Naive B cell (primary cell): ENCODE data around the gene CDHR1. TPM values are rescaled to one million over a fixed set of nuclear protein-coding genes. Genes with fewer than 3 reads are reported as not detected.
"Not testable (repeated sequence)": the region's sequence is repeated elsewhere in the genome, so short reads cannot be mapped to it uniquely, and the experiment has no call there.

Source experiments
- ATAC-seq, 2 donors: fragments of 150-1000 bp; cut with Tn5 transposase; 2 replicates each; pipeline ENCODE4 v1.10.0; 2021; ENCODE audit warnings: low read depth in 2 of 2, mild to moderate bottlenecking in 2 of 2, moderate library complexity in 2 of 2
- DNase-seq: peaks from one replicate; pipeline ENCODE4 v3.0.0; 2022
- H3K27ac Mint-ChIP-seq, 6 donors: one replicate each; pipeline ENCODE4 v1.8.0; 2020 to 2022; ENCODE audit warnings: mild to moderate bottlenecking in 6 of 6, mixed read lengths in 6 of 6, moderate library complexity in 5 of 6, inconsistent platforms in 2 of 6
- H3K27me3 Mint-ChIP-seq, 3 donors: one replicate each; pipeline ENCODE4 v1.8.0; 2021 to 2022; ENCODE audit warnings: mixed read lengths in 3 of 3, mild to moderate bottlenecking in 1 of 3
- H3K36me3 Mint-ChIP-seq, 2 donors: one replicate each; pipeline ENCODE4 v1.8.0; 2020 to 2022; ENCODE audit warnings: mixed read lengths in 2 of 2, inconsistent platforms in 1 of 2, mild to moderate bottlenecking in 1 of 2
- H3K4me1 Mint-ChIP-seq, 3 donors: one replicate each; pipeline ENCODE4 v1.8.0; 2020 to 2022; ENCODE audit warnings: mixed read lengths in 3 of 3, inconsistent platforms in 1 of 3, mild to moderate bottlenecking in 1 of 3, moderate library complexity in 1 of 3
- H3K4me3 Mint-ChIP-seq, 8 donors: one replicate each; pipeline ENCODE4 v1.8.0; 2020 to 2022; ENCODE audit warnings: mild to moderate bottlenecking in 8 of 8, mixed read lengths in 8 of 8, moderate library complexity in 8 of 8, inconsistent platforms in 2 of 8
- H3K9me3 Mint-ChIP-seq, 7 donors: one replicate each; pipeline ENCODE4 v1.8.0; 2020 to 2022; ENCODE audit warnings: mixed read lengths in 7 of 7, mild to moderate bottlenecking in 5 of 7, inconsistent platforms in 2 of 7, moderate library complexity in 1 of 7
- polyA plus RNA-seq, 6 donors: library from polyadenylated mRNA; unstranded; fragments of 300-500 nt; fragmentation: Illumina TruSeq; gene quantifications; one replicate each; pipeline ENCODE4 v1.2.3, GENCODE V29; 2021; ENCODE audit warnings: low read depth in 6 of 6

Gene CDHR1
- polyA plus RNA-seq, 6 donors from 2014 or later: 0.08 TPM; not detected in 5

- H3K4me1 Mint-ChIP-seq: peaks cover 5 to 6% (median 5%) of the 10 kb centered on the region in 3 donors
- peaks cover 0 to 2% (median 0%) of the 10 kb centered on the region in 7 donors for H3K9me3 Mint-ChIP-seq
- no peaks in the 10 kb centered on the region for H3K27me3 Mint-ChIP-seq
- no peak overlapping the region for H3K4me3 Mint-ChIP-seq
- no peak for ATAC-seq
- no peak overlapping the region for H3K27ac Mint-ChIP-seq
- no peak for DNase-seq
- H3K36me3 Mint-ChIP-seq: no peaks in the 10 kb centered on the region
Measured at GRCh38 chr10:84178160-84178609, 16.2 kb upstream of the CDHR1 start.

DNA sequence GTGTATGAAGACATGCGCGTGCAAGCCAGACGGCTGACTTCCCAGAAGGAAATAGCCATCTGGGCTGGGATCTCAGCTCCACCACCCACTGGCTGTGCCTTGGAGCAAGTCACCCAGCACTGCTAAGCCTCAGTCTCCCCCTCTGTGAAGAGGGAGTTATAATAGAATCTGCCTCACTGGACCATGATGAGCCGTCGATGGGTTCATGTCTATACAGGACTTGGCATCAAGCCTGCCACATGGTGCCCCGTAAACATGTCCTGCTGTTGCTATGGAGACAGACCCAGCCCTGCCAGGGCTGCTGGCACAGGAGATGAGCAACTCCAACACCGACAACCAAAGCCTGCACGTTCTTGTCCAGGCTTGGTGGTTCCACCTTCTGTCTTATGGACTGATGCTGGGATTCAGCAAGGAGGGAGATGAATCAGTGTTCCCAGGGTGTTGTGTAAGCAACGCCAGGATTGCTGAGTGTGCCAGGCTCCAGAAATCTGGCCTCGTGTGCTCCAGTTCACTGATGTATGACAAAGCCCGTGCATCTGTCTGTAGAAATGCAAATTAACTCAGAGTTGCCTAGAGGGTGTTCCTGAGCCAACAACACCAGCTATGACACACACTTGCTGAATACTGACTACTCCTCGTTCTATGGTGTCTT is 15.2 kb upstream of the CDHR1 start:
- no peaks in the 10 kb centered on the region for H3K27me3 Mint-ChIP-seq
- DNase-seq (peak; percentile 47), ATAC-seq (peak; percentile 86 to 89)
- H3K4me3 Mint-ChIP-seq: no peak overlapping the region
- H3K4me1 Mint-ChIP-seq: peaks cover 4 to 6% (median 5%) of the 10 kb centered on the region in 3 donors
- H3K27ac Mint-ChIP-seq: no peak overlapping the region
- H3K36me3 Mint-ChIP-seq: no peaks in the 10 kb centered on the region
- peaks cover 0 to 2% (median 0%) of the 10 kb centered on the region in 7 donors for H3K9me3 Mint-ChIP-seq

- H3K4me1 Mint-ChIP-seq: peaks cover 4 to 11% (median 5%) of the 10 kb centered on the region in 3 donors
- H3K9me3 Mint-ChIP-seq, H3K27me3 Mint-ChIP-seq, H3K27ac Mint-ChIP-seq, H3K4me3 Mint-ChIP-seq, H3K36me3 Mint-ChIP-seq, ATAC-seq, DNase-seq: not testable (repeated sequence)
Measured at GRCh38 chr10:84180386-84180785, 14.0 kb upstream of the CDHR1 start.

DNA sequence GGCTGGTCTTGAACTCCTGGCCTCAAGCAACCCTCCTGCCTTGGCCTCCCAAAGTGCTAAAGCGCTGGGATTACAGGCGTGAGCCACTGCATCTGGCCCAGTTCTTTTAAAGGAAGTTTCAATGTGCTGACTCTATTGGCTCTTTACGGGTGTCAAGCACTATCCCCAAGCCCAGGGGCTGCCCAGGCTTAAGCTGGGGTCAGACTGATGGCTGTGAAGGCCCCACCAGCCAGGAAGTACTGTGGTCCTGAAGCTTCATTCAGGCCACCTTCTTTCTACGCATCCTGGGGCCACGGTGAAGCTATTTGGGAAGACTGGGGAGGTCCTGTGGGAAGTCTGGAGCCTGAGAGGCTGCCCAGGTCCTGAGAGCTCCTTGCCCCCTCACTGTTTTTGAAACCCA is 12.7 kb upstream of the CDHR1 start:
- no peak for DNase-seq
- peaks cover 0 to 8% (median 5%) of the 10 kb centered on the region in 3 donors for H3K27me3 Mint-ChIP-seq
- H3K36me3 Mint-ChIP-seq: no peaks in the 10 kb centered on the region
- H3K4me3 Mint-ChIP-seq: no peak overlapping the region
- peaks cover 3 to 8% (median 3%) of the 10 kb centered on the region in 3 donors for H3K4me1 Mint-ChIP-seq
- no peak for ATAC-seq
- H3K9me3 Mint-ChIP-seq: peaks cover 0 to 2% (median 0%) of the 10 kb centered on the region in 7 donors
- H3K27ac Mint-ChIP-seq: peak overlapping the region in 1 of 6 donors; percentile 24

GRCh38 chr10:84184517-84184916 is 9.8 kb upstream of the CDHR1 start:
- Mint-ChIP-seq H3K27ac (no peak overlapping the region), H3K36me3 (no peaks in the 10 kb centered on the region), H3K9me3 (peaks cover 0 to 2% (median 0%) of the 10 kb centered on the region in 7 donors), H3K4me3 (no peak overlapping the region), H3K4me1 (peaks cover 0 to 5% (median 0%) of the 10 kb centered on the region in 3 donors), H3K27me3 (peaks cover 0 to 8% (median 5%) of the 10 kb centered on the region in 3 donors)
- DNase-seq (no peak), ATAC-seq (no peak)

DNA sequence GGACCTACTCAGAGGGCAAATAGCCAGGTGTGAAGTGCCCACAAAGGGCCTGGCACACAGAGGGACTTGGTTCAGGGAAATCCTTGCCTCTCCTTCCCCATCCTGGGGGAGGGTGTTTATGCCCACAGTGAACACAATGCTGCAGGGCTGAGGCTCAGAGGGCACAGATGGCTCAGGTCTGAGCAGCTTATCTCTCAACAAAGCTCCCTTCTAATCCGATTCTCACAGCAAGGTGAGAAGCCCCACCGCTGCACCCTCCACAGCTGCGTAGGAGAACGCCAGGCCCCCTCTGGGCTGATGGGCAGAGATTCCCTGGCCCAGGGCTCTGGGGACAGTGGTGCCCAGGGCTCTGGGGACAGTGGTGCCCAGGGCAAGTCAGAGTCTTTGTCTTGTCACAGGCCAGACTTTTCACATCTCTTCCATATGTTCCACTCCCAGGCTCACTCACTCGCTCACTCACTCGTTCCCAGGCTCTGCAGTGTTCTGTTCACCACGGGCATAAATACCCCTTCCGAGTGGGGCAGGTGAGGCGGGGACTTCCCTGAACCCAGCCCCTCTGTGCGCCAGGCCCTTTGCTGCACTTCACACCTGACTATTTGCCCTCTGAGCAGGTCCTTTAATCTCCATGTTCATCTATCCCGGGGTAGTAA is 8.7 kb upstream of the CDHR1 start:
- Mint-ChIP-seq H3K36me3 (no peaks in the 10 kb centered on the region), H3K27me3 (peaks cover 0 to 8% (median 5%) of the 10 kb centered on the region in 3 donors), H3K4me3 (no peak overlapping the region), H3K27ac (no peak overlapping the region), H3K4me1 (peaks cover 0 to 5% (median 0%) of the 10 kb centered on the region in 3 donors), H3K9me3 (peaks cover 0 to 2% (median 0%) of the 10 kb centered on the region in 7 donors)
- DNase-seq (no peak), ATAC-seq (no peak)

GRCh38 chr10:84188815-84189214 is 5.5 kb upstream of the CDHR1 start:
- Mint-ChIP-seq H3K4me3 (no peak overlapping the region), H3K36me3 (no peaks in the 10 kb centered on the region)
- no peak for ATAC-seq

GRCh38 chr10:84190621-84191020 is 3.7 kb upstream of the CDHR1 start:
- no peak for ATAC-seq
- peak overlapping the region in 1 of 6 donors; percentile 17 for H3K27ac Mint-ChIP-seq
- no peaks in the 10 kb centered on the region for H3K36me3 Mint-ChIP-seq
- H3K4me3 Mint-ChIP-seq: no peak overlapping the region
- DNase-seq: no peak
- peaks cover 4 to 5% (median 4%) of the 10 kb centered on the region in 3 donors for H3K4me1 Mint-ChIP-seq
- H3K27me3 Mint-ChIP-seq: peaks cover 26 to 37% (median 35%) of the 10 kb centered on the region in 3 donors
- no peaks in the 10 kb centered on the region for H3K9me3 Mint-ChIP-seq

More at GRCh38 chr10:84188815-84189214, 5.5 kb upstream of the CDHR1 start:
- no peak overlapping the region for H3K27ac Mint-ChIP-seq
- no peaks in the 10 kb centered on the region for H3K9me3 Mint-ChIP-seq
- H3K27me3 Mint-ChIP-seq: peaks cover 21 to 37% (median 36%) of the 10 kb centered on the region in 3 donors
- peaks cover 0 to 5% (median 0%) of the 10 kb centered on the region in 3 donors for H3K4me1 Mint-ChIP-seq
- no peak for DNase-seq

GRCh38 chr10:84191106-84191505 is 3.2 kb upstream of the CDHR1 start:
- DNase-seq (no peak), ATAC-seq (no peak)
- Mint-ChIP-seq H3K4me1 (peaks cover 4 to 5% (median 5%) of the 10 kb centered on the region in 3 donors), H3K4me3 (no peak overlapping the region), H3K9me3 (no peaks in the 10 kb centered on the region), H3K27ac (no peak overlapping the region), H3K27me3 (peaks cover 28 to 41% (median 40%) of the 10 kb centered on the region in 3 donors), H3K36me3 (no peaks in the 10 kb centered on the region)

- Mint-ChIP-seq H3K27ac (no peak overlapping the region), H3K4me1 (peaks cover 4 to 5% (median 5%) of the 10 kb centered on the region in 3 donors), H3K36me3 (no peaks in the 10 kb centered on the region), H3K4me3 (peak overlapping the region in 3 of 8 donors; percentile 6 to 74 (median 64)), H3K9me3 (no peaks in the 10 kb centered on the region), H3K27me3 (peaks cover 46 to 62% (median 60%) of the 10 kb centered on the region in 3 donors)
- ATAC-seq: no peak
- DNase-seq: no peak
Measured at GRCh38 chr10:84193327-84193726, 1.0 kb upstream of the CDHR1 start.

DNA sequence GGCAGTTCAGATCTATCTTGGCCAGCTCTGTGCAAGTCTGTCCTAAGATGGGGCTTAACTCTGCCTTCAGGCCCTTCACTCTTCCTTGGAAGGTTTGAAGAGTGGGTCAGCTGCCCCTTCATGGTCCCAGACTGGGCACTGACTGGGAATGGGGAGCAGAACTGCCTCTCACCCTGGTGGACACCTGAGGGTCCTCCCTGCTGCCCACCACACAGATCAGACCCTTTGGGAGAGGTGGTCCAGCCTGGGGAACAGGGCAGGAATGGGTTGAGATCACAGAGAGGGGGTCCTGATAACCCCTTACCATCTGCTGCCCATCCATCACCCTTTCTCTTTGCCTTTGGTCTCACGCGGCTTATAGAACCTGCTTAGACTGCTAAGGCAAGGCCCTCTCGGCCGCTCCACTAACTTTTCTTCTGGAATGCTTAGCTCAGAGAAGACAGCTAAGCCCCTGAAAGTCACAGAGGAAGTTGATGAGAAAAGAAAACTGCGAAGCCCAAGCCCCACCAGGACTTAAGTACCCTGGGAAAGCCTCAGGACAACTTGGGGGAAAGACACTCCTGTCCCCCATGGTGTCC is 402 bp upstream of the CDHR1 start:
- H3K4me3 Mint-ChIP-seq: peak overlapping the region in 6 of 8 donors; percentile 50 to 82 (median 69)
- no peak for ATAC-seq

GRCh38 chr10:84195044-84195830 is 900 bp downstream of the CDHR1 start:
- Mint-ChIP-seq H3K4me1 (peaks cover 4 to 5% (median 5%) of the 10 kb centered on the region in 3 donors), H3K36me3 (no peaks in the 10 kb centered on the region), H3K9me3 (no peaks in the 10 kb centered on the region), H3K4me3 (peak overlapping the region in 7 of 8 donors; percentile 25 to 77 (median 61)), H3K27me3 (peaks cover 53 to 67% (median 65%) of the 10 kb centered on the region in 3 donors), H3K27ac (peak overlapping the region in 1 of 6 donors; percentile 27)
- ATAC-seq (no peak), DNase-seq (no peak)

More for the DNA sequence above, 402 bp upstream of the CDHR1 start:
- peaks cover 4 to 5% (median 5%) of the 10 kb centered on the region in 3 donors for H3K4me1 Mint-ChIP-seq
- peaks cover 49 to 65% (median 65%) of the 10 kb centered on the region in 3 donors for H3K27me3 Mint-ChIP-seq
- H3K9me3 Mint-ChIP-seq: no peaks in the 10 kb centered on the region
- no peaks in the 10 kb centered on the region for H3K36me3 Mint-ChIP-seq
- H3K27ac Mint-ChIP-seq: no peak overlapping the region
- no peak for DNase-seq

DNA sequence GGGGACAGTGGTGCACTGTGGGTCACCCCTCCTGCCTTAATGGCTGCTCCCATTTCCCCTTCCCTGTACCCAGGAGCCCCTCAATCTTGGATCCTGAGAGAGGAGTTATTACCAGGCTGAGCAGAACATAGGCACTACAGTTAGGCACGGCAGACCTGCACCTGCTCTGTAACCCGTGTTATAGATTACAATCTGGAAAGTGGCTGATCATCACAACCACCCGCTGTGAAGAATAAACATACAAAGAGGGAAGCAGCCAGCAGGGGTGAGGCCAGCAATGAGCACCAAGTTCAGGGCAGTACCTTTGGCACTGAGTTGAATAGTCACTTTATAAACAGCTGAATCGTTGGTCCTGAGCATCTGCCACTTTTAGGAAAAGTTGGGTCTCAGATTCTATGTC is 1.7 kb downstream of the CDHR1 start:
- H3K27ac Mint-ChIP-seq: peak overlapping the region in 1 of 6 donors; percentile 44

More for the DNA sequence above, 1.7 kb downstream of the CDHR1 start:
- Mint-ChIP-seq H3K4me1 (peaks cover 4 to 5% (median 5%) of the 10 kb centered on the region in 3 donors), H3K27me3 (peaks cover 52 to 73% (median 60%) of the 10 kb centered on the region in 3 donors), H3K36me3 (no peaks in the 10 kb centered on the region), H3K9me3 (no peaks in the 10 kb centered on the region), H3K4me3 (peak overlapping the region in 4 of 8 donors; percentile 40 to 77 (median 70))
- ATAC-seq: no peak
- DNase-seq: no peak
